K562 (cell line): Measurements from ENCODE around the gene PPM1G. TPM values are rescaled to one million over a fixed set of nuclear protein-coding genes. Genes with fewer than 3 reads are reported as not detected.

ENCODE experiments used
- BMI1 ChIP-seq: fragments of 150-350 bp; IDR thresholded peaks from 2 replicates; pipeline ENCODE4 v1.6.1; 2014; ENCODE audit warnings: low read length
- E2F6 ChIP-seq, 2 experiments: IDR thresholded peaks; 2 replicates each; pipeline ENCODE4 v1.6.1; 2011; ENCODE audit warnings: borderline replicate concordance in 1 of 2, control low read depth in 1 of 2, low read depth in 1 of 2, low read length in 1 of 2, mild to moderate bottlenecking in 1 of 2, mixed read lengths in 1 of 2, moderate library complexity in 1 of 2; ENCODE audit not compliant: insufficient read depth in 1 of 2, insufficient read length in 1 of 2, poor library complexity in 1 of 2, severe bottlenecking in 1 of 2; ENCODE audit errors: extremely low read depth in 1 of 2
- EHMT2 ChIP-seq: fragments of 450-650 bp; IDR thresholded peaks from 2 replicates; pipeline ENCODE4 v1.6.1; 2018; ENCODE audit warnings: antibody characterized with exemption
- FOXO4 ChIP-seq: fragments of 450-650 bp; formaldehyde crosslinking; IDR thresholded peaks from 2 replicates; pipeline ENCODE4 v1.4.0; 2020; ENCODE audit warnings: mild to moderate bottlenecking, moderate library complexity
- FOXP4 ChIP-seq: sonication (generic); formaldehyde crosslinking; IDR thresholded peaks from 2 replicates; pipeline ENCODE4 v1.8.0; 2022; ENCODE audit warnings: mild to moderate bottlenecking, missing genetic modification reagents, borderline replicate concordance
- NFE2 ChIP-seq: IDR thresholded peaks from 2 replicates; pipeline ENCODE4 v1.6.1; 2014; ENCODE audit warnings: antibody characterized with exemption, low read depth
- POLR2G ChIP-seq: fragments of 200-400 bp; formaldehyde crosslinking; IDR thresholded peaks from 2 replicates; pipeline ENCODE4 v1.6.1; 2017; ENCODE audit warnings: low read depth, mild to moderate bottlenecking, antibody characterized with exemption, low read length, moderate library complexity
- ZNF3 ChIP-seq: fragments of 250-450 bp; sonication (Bioruptor Pico); IDR thresholded peaks from 2 replicates; pipeline ENCODE4 v1.5.0; 2021; ENCODE audit warnings: mild to moderate bottlenecking, moderate library complexity
- polyA plus RNA-seq, 8 experiments: library from polyadenylated mRNA; depleted of rRNA in 4 of 8; stranded (reverse) in 5 of 8; unstranded in 3 of 8; fragments of >200 nt; fragmentation: Nextera tagmentation in 2 of 8; fragmentation: Illumina TruSeq in 1 of 8; extraction: Ambion mirVana in 2 of 8; extraction: Trizol in 1 of 8; gene quantifications; 2 replicates each; pipeline versions ENCODE4 v1.2.1 to v1.2.3, GENCODE V29; 2011 to 2014; ENCODE audit warnings: inconsistent platforms in 1 of 8, missing spikeins in 1 of 8
- total RNA-seq, 7 experiments: library from RNA; depleted of rRNA in 6 of 7; stranded (reverse); fragments of >200 nt in 6 of 7; fragmentation: Illumina TruSeq in 2 of 7; extraction: Trizol in 2 of 7; gene quantifications; 2 replicates each; pipeline versions ENCODE4 v1.2.1 to v1.2.3, GENCODE V29; 2011 to 2021; ENCODE audit warnings: low replicate concordance in 1 of 7
- TF ChIP-seq, protein P1 (sequence below), 2 experiments: IDR thresholded peaks in 1 of 2; conservative IDR thresholded peaks in 1 of 2; 2 replicates each; pipeline ENCODE4 v1.6.1; 2016; ENCODE audit warnings: low read depth in 2 of 2, mild to moderate bottlenecking in 1 of 2, missing compliant biosample characterization in 1 of 2, missing genetic modification characterization in 1 of 2, moderate library complexity in 1 of 2
- TF ChIP-seq, protein P2 (sequence below): fragments of 250-450 bp; sonication (Bioruptor Pico); IDR thresholded peaks from 2 replicates; pipeline ENCODE4 v1.4.0; 2020; ENCODE audit warnings: mild to moderate bottlenecking, moderate library complexity
- TF ChIP-seq, protein P3 (sequence below): sonication (generic); formaldehyde crosslinking; IDR thresholded peaks from 2 replicates; pipeline ENCODE4 v1.8.0; 2023; ENCODE audit warnings: missing genetic modification reagents, mild to moderate bottlenecking, borderline replicate concordance

PPM1G gene
- total and polyA plus RNA-seq, 9 of the 15 experiments (the other 6 are each of a cell fraction or from before 2014, with no cell fraction given), result 61.7 to 230 (median 153) TPM

DNA sequence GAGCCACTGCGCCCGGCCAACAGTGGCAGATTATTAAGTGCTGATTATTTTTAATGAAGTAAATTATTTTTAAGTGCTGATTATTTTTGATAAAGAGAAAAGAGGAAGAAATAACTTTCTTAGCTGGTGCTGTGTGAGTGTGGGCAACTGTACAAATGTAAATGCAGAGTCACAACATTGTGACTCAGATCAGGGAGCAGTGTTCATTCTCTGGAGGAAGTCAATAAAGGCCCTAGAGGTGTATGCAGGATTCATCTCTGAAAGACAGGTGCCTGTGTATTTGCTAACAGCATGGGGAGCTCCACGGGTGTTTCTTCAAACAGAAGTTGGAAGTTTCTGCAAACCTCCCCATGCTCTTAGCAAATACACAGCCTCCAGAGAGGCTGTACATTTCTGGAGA is 39.0 kb upstream of the PPM1G start (continued):
- TF ChIP-seq, protein P1, sequence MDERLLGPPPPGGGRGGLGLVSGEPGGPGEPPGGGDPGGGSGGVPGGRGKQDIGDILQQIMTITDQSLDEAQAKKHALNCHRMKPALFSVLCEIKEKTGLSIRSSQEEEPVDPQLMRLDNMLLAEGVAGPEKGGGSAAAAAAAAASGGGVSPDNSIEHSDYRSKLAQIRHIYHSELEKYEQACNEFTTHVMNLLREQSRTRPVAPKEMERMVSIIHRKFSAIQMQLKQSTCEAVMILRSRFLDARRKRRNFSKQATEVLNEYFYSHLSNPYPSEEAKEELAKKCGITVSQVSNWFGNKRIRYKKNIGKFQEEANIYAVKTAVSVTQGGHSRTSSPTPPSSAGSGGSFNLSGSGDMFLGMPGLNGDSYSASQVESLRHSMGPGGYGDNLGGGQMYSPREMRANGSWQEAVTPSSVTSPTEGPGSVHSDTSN (CRISPR knock-in tag; IDR thresholded peaks at IDR 0.05; ENCODE audit: low read depth), result no peak
- TF ChIP-seq, protein P1 (tag; conservative IDR thresholded peaks at IDR 0.05; ENCODE audit: low read depth), result no peak
- no peak for TF ChIP-seq EHMT2
- TF ChIP-seq ZNF3, result no peak
- no peak for TF ChIP-seq FOXP4 (CRISPR knock-in tag)
- TF ChIP-seq E2F6 (IDR thresholded peaks at IDR 0.05; ENCODE audit: borderline replicate concordance in 1 of 2, extremely low read depth in 1 of 2, insufficient read depth in 1 of 2, insufficient read length in 1 of 2, low read depth in 1 of 2, low read length in 1 of 2, poor library complexity in 1 of 2, severe bottlenecking in 1 of 2), result no peak
- TF ChIP-seq BMI1, result no peak
- TF ChIP-seq, protein P2, sequence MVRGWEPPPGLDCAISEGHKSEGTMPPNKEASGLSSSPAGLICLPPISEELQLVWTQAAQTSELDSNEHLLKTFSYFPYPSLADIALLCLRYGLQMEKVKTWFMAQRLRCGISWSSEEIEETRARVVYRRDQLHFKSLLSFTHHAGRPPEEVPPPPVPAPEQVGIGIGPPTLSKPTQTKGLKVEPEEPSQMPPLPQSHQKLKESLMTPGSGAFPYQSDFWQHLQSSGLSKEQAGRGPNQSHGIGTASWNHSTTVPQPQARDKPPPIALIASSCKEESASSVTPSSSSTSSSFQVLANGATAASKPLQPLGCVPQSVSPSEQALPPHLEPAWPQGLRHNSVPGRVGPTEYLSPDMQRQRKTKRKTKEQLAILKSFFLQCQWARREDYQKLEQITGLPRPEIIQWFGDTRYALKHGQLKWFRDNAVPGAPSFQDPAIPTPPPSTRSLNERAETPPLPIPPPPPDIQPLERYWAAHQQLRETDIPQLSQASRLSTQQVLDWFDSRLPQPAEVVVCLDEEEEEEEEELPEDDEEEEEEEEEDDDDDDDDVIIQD (CRISPR knock-in tag), result no peak
- no peak for TF ChIP-seq NFE2
- no peak for TF ChIP-seq FOXO4 (CRISPR knock-in tag)
- no peak for TF ChIP-seq POLR2G
- TF ChIP-seq, protein P3, sequence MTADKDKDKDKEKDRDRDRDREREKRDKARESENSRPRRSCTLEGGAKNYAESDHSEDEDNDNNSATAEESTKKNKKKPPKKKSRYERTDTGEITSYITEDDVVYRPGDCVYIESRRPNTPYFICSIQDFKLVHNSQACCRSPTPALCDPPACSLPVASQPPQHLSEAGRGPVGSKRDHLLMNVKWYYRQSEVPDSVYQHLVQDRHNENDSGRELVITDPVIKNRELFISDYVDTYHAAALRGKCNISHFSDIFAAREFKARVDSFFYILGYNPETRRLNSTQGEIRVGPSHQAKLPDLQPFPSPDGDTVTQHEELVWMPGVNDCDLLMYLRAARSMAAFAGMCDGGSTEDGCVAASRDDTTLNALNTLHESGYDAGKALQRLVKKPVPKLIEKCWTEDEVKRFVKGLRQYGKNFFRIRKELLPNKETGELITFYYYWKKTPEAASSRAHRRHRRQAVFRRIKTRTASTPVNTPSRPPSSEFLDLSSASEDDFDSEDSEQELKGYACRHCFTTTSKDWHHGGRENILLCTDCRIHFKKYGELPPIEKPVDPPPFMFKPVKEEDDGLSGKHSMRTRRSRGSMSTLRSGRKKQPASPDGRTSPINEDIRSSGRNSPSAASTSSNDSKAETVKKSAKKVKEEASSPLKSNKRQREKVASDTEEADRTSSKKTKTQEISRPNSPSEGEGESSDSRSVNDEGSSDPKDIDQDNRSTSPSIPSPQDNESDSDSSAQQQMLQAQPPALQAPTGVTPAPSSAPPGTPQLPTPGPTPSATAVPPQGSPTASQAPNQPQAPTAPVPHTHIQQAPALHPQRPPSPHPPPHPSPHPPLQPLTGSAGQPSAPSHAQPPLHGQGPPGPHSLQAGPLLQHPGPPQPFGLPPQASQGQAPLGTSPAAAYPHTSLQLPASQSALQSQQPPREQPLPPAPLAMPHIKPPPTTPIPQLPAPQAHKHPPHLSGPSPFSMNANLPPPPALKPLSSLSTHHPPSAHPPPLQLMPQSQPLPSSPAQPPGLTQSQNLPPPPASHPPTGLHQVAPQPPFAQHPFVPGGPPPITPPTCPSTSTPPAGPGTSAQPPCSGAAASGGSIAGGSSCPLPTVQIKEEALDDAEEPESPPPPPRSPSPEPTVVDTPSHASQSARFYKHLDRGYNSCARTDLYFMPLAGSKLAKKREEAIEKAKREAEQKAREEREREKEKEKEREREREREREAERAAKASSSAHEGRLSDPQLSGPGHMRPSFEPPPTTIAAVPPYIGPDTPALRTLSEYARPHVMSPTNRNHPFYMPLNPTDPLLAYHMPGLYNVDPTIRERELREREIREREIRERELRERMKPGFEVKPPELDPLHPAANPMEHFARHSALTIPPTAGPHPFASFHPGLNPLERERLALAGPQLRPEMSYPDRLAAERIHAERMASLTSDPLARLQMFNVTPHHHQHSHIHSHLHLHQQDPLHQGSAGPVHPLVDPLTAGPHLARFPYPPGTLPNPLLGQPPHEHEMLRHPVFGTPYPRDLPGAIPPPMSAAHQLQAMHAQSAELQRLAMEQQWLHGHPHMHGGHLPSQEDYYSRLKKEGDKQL (CRISPR knock-in tag), result no peak
